SIG-M5 treated with dmso at 0.1 percent for 504 hours (cell line): Measurements from ENCODE around the gene PHACTR3.
A peak's percentile ranks its signal among the peaks of the same experiment; 100 is the strongest.

Experiments used
- DNase-seq: peaks from one replicate; lab custom pipeline; 2025; ENCODE audit not compliant: unreplicated experiment; lab: John Stamatoyannopoulos, UW

Gene PHACTR3

DNA sequence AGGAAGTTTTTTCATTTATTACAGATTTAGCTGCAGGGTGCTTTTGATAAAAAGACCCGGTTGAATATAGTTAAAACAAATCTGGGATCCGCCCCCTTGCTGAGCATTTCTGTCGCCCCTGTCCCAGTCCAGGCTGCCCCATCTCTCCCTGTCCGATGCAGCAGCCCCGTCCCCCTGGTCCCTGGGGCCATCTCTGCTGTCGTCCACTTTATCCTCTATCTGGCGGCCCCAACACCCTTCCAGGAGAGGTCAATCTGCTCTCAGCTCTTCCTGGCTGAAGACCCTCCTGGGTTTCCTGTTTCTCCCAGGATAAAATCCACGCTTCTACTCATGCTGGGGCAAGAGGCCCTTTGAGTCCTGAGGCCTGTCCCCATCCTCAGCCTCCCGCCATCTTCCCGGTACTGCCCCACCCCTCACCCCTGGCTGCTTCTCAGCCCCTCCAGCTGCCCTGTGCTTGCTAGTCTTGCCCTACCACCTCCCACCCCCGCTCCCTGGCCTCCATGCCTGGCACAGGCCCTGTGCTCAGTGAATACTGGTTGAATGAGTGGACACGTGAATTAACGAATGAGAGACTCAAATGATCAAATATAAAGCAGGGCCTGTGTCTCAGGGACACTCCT lies 16.0 kb upstream of the PHACTR3 start:
- DNase-seq, result no peak

DNA sequence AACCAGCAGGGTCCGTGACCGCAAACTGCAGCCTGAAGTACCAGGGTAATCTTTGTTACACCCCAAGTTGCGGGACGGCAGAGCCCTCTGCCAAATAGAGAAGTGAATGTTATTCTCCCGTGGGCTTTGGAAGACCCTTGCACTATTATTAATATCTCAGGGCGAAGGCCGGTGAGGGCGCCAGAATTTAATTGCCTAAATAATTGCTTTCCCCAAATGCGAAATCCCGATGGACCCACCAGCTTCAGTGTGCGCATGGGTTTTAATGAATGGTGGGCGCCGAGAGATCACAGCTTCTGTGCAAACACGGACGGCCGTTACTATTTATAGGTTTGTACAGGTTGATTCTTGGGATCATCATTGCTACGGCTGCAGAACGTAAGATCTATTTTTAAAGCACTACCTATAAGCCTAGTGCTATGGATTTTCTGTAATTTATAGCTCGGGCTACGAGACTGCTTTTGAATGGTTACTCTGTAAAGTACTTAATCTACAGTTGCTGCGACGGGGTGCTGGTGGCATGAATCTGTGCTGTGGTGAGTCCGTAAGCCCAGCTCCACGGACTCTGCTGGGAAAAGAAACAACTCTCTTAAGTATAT lies 15.2 kb upstream of the PHACTR3 start:
- no peak for DNase-seq

DNA sequence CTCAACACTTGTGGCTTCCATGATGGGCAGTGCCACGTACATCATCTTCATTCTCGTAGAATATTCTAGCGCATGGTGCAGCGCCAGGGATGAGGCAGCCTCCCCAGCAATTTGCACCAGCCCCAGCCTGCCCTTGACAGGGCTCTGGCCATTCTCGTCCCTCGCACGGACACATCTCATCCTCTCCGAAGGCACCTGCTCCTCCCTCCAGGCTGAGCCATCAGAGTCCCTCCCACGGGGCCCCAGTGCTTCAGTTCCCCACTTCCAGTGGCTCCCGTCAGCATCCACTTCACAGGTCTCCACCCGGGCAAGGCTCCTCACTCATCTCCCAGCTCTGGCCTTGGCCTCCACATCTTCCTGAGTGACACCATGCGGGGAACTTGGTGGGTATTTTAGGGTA lies 13.3 kb upstream of the PHACTR3 start:
- no peak for DNase-seq

DNA sequence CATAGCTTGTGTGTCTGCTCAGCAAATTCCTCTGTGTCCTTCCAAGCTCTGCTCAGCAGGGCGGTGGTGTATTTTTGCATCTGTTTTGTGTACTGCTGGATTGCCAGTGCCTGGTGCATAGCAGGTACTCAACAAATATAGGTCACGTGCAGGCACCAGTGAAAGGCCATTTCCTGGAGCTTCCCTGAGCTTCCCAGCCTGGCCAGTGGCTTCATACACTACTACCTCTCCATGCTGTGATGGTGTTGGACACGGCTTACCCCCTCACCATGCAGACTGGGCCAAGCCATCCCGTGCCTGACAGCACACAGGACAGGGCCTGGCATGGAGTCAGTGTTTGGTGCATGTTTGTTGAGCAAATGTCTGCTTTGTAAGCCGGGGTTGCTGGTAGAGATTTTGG lies 7.7 kb upstream of the PHACTR3 start:
- no peak for DNase-seq

DNA sequence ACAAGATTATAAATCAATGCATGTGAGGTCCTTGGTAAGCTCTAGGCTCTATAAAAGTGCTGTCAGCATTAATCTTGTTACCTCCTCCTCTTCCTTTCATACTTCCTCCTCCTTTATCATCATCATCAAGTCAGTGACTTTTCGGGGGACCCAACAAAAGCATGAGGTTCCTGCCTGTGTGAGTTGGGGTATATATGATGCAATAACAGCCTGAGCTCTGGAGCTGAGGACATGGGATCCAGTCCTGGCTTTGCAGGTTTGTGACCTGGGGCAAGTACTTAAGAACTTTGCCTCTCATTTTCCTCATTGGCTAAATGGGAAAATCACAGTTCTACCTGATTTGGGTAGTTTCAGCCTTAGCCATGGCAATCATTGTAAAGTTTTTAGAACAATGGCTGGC lies 7.1 kb upstream of the PHACTR3 start:
- DNase-seq, result no peak

DNA sequence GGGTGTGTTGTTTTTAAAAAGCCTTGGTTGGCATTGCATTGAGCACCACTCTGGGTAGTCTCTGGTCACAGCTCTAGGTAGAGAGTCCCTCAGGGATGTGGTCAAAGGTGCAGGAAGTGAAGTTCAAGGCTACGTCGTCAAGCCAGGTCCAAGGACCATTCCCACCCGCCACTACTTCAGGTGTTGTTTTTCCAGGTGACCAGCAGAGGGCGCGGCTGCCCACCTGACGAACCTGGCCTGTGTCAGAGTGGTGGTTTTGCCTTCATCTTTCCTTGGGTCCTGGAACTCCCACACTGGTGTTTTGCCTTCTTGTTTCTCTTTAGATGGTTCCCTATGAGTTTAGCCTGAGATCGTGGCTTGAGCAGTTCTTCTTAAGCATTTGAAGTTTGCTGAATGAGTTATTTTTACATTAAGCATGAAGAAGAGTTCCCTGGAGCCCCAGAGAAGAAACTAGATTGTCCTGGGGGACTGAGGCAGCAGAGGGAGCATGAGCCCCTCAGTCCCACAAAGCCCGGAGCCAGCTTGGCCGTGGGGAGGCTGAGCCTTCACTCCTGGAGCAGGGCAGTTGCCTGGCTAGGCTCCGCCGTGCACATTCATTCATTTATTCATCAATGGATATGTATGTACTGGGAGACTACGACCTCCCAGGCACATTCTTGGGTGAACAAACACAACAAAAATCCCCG lies 5.6 kb upstream of the PHACTR3 start:
- peak; percentile 23 for DNase-seq

DNA sequence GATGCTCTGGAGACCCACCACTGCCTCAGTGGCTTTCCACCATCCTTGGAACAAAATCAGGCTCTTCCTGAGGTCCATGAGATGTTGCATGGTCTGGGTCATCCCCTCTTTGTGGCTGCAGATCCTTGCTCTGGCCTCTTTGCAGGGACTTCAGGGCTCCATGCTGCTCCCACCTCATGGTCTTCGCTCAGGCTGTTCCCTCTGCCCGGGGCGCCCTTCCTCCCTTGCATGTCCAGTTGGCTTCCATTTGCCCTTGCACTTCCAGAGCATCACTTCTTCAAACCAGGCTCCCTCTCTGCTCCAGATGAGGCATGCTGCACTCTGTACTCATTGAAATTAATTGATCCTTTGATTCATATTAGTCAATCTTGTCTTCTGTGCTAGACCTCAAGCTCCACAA lies 4.4 kb upstream of the PHACTR3 start:
- no peak for DNase-seq

DNA sequence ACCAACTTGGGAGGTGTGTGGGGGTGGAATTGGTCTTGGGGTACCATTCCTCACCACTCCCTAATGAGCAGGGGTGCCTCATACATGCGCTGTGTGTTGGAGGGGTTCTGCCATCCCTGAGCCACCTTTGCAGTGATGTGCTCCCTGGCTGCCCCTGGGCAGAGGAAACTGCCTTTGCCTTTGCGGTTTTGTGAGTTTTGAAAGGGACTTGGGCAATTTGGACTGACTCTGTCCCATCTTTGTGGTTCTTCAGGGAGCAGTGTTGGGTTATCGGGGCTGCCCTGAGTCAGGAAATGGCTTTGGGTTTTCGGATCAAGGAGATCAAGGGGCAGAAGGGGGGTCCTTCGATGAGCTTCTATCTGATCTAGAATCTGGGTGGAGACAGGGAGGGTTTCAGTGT lies 3.9 kb upstream of the PHACTR3 start:
- DNase-seq, result no peak

DNA sequence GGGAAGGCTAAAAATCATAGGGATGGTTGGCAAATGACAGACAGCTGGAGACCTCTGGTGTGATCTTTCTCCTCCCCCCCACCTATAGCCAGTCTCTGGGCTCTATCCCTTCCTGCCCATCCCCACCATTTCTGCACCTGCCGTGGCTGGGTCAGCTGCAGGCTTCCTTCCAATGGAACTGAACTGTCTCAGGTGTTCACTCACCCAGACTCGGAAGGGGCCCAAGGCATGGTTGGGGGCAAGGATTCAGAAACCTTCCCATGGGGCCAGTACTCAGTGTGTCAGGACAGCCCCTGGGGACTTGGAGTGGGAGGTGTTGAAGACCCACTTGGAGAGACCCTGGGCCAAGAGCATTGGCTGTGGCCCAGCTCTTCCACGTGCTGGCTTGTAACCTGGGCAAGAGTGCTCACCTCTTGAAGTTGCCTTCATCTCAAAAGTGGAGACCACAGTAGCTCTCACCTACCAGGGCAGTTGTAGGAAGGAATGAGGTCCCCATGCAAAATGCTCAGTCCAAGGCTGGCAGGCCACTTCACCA lies 1.7 kb upstream of the PHACTR3 start:
- DNase-seq, result no peak

DNA sequence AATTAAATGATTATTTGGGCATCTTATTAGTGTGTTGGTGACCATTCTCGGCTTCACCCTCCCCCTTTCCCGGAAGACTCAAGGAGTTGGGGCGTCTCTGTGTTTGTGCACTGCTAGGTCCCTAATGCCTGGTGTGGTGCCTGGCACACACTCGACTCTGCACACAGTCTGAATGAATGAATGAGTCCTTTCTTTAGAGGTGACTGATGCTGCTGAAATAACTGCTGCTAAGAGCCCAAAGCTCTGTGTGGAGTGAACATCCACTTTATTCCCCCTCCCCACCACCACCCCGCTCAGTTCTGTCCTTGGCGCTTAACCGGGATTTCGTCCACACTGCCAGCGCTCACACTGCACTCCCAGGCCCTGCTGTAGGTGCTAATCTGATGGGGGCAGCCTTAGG lies 1.2 kb upstream of the PHACTR3 start:
- no peak for DNase-seq

DNA sequence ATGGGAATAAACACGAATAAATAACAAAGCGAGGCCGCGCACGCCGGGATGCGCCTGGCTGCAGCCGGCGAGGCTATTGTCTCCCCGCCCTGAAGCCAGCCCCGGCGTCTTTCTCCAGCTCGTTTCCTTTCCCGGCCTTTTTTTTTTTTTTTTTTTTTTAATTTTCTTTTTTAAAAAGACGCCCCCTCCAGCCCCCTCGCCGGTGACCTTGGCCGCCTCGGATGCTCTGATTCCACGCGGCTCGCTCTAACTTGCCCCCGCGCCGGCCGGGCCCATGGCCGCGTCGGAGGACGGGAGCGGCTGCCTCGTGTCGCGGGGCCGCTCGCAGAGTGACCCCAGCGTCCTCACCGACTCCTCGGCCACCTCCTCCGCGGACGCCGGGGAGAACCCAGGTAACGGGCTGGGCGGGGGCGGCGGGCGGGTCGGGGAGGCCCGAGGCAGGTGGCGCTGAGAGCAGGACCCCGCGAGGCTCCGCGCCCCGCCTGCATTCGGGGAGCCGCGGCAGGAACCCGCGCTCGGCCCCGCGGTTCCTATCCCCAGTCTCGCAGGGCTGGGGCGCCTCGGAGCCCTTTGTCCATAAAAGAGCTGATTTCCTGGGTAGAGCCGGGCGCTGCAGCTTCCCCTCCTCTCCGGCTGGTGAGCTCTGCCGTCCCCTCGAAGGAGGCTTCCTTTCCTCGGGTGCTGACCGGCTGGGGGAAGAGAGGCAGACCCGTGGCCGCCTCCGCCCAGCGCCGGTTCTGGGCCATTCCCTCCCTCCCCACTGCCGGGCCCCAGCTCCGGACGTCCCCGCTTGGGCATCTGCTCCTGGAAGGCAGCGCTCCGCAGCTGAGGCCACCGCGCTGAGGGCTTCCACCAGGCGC lies 631 bp downstream of the PHACTR3 start:
- no peak for DNase-seq

DNA sequence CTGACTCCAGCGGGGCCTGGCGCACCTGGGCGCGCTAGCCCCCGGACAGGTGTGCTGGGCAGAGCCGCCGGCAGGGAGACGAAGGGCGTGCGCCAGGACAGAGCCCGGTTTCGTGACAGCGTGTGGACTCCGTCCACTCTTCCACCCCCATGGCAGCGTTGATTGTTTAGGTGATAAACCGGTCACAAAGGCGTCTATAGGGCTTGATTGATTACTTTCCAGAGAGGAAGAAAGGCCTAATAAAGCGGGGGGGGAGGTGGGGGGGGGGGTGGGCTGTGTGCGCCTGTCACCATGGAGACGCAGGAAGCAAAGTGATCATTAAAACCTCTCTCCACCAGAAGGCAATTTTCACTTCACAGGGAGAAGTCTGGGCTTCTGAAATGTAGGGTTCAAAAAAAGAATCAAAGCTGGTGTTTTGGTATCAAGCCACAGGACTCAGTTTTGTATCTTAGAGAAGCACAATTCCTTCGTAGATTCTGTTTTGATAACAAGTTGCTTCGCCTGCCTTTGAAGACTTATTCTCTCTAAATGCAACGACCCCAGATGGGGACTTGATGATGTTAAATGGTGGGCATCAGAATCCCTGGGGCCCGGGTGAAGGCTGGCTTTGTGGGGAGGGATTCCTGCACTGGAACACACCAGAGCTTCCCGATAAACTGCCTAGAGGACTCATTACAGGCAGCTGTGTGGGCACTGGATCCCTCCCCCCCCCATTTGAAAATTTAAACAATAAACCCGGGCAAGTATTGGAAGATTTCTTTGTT lies 1.4 kb downstream of the PHACTR3 start:
- no peak for DNase-seq

DNA sequence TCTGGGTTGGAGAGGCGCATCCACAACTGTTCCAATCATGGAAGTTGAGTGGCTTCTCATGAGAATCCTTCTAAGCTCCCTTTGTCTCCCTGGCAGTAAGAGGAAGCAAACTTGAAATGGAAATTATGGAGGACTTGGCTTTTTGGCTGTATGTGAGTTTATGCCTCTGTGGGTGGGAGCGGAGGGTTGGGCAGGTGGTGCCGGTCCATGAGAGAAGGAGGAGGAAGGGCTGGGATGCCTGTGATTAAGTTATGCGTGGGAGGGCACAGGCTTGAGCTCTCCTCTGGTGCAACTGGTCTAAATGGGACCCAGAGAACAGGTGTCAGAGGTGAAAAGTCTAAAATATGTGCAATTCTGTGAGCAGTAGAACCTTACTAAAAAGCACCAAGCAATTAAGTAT lies 2.2 kb downstream of the PHACTR3 start:
- no peak for DNase-seq

DNA sequence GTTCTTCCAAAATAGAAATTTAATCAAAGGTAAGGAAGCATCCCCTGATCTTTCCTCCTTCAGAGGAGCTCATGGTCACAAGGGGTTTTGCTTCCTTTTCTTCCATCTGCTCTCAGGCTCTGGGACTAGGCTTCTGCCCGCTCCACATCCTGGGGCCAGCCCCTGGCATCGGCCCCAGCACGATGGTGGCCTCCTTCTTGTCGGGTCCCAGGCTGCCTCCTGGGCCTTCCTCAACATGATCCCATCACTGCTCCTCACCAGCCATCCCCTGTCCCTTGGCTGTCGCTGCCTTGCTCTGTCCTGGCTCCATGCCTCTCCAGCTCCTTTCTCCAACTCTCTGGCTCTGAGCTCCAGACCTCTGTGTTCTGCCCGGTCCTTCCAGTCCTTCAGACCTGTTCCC lies 4.1 kb downstream of the PHACTR3 start:
- DNase-seq, result no peak

DNA sequence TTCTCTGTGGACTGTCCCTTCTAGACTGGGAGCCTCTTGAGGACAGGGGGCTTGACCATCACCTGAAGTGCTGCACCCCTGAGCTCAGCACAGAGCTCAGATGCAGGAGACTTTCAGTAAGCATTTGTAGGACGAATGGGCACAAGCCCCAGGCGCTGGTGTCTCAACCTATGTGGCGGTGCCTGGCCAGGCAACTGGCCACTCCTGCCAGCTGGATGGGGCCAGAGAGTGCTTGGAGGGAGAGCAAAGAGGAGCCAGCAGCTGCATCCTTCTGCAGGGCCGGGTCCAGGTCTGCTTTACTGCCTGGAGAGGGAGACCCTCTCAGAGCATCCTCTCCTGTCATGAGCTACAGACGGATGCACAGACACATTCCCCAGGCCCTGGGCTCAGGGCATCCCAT lies 4.5 kb downstream of the PHACTR3 start:
- no peak for DNase-seq

DNA sequence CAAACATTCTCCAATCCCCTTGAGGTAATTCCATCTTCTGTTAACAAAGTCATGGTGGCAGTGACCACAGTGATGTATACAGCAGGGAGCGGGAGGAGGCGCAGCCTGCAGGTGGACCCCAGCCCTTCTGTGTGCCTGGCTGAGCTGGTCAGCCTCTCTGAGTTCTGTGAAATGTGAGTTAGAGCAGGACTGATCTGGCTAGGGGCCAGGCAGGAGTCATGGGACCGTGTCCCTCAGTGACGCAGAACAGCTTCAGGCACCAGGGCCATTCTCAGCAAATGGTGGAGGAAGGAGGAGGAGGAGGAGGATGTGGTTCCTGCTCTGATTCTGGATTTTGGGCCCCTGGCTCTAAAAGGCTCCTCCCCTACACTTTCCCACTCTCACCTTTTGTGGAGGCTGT lies 6.9 kb downstream of the PHACTR3 start:
- no peak for DNase-seq

DNA sequence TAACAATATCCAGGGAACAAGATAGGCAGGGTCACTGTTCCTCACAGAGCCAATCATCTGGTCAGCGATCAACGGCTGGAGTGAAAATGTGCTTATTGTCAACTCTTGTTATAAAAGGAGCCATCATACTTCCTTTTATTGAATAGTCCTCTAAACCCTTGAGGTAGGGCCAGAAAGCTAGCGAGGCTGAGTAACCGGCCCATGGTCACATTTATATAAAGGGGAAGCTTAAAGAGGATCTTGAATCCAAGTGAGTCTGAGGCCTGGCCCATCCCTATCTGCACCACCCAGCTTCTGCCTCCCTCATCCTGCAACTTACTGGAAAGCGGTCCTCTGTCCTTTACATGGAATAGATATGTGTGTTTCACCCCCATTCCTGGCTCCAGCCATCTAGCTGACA lies 9.5 kb downstream of the PHACTR3 start:
- DNase-seq, result no peak

DNA sequence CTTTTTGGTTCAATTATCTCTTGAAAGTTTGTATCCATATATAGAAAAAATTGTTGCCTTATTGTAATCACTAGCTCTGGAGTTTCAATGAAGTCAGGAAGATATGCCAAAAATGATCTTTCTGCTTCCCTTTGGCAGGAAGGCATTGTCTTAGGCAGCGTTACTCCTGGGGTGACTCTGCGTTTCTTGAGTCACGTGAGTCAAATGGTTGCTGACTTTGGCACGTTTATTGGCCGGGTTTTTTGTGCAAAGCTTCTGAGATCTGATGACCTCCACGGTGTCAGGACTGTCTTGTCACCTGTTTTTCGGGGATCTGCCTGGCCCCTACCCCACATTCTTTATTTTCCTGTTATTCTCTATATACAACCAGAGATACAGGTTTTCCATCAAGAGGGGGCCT lies 10.4 kb downstream of the PHACTR3 start:
- DNase-seq, result no peak

DNA sequence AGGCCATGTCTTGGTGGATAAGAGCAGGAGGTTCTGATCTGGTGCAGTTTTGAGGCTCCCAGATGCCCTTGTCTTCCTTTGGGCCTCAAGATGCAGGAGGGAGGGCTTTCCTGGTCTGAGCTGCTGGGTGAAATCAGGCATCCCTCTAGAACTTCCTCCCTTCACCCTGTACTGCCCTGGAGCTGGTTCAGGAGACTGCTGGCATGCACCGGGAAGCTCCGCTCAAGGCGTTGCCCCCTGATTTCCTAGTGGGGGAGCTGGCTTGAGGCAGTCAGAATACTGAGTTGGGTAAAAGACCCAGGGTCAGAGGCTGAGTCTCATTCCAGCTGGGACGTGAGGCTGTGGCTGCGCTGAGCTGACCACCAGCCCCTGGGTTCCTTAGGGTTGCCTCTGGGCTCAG lies 12.0 kb downstream of the PHACTR3 start:
- no peak for DNase-seq

DNA sequence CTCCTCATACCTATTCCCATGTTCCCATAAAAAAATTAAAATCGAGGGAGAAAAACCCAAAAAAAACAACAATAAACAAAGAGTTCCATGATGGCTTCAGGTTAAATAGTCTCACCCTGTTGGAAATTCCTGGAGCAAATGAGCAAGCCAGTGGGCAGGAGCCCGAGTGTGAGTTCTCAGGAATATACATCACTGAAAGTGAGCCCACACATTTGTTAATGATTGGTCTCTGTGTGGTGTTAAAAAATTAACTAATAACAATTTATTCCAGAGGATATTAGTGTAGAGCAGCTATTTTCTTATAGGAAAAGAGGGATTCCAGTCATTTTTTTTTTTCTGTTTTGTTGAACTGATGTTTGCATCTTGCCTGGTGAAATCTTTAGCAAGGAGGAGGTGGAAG lies 12.9 kb downstream of the PHACTR3 start:
- DNase-seq, result no peak

DNA sequence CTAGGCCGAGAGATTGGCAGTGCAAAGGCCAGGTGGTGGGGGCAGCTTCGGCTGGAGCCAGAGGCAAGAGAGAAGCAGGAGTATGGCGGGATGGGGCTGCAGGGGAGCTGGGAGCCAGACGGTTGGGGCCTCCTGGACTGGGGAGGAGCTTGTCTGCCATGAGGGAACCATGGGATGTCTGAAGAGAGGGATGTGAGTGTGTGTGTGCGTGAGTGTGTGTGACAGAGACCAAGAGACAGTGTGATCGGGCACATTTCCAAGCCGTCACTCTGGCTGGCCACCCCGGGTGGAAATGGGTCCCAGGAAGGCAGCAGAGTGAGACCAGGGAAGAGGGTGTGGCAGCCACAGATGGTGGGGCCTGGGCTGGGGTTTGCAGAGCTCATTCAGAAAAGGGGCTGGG lies 13.8 kb downstream of the PHACTR3 start:
- no peak for DNase-seq
